Suprapubic skin (tissue), 3 donors: ENCODE results near the gene GSTM1.
"Not testable (repeated sequence)": the region's sequence is repeated elsewhere in the genome, so short reads cannot be mapped to it uniquely, and the experiment has no call there.

Experiments used
- CTCF ChIP-seq, 2 donors: fragments of 200-600 bp in 1 of 2; fragments of 450-650 bp in 1 of 2; sonication (generic) in 1 of 2; IDR thresholded peaks; one replicate each; pipeline ENCODE4 v1.5.1; 2016 to 2019; ENCODE audit warnings: antibody characterized with exemption in 2 of 2, mild to moderate bottlenecking in 1 of 2, moderate library complexity in 1 of 2
- EP300 ChIP-seq: sonication (generic); formaldehyde crosslinking; IDR thresholded peaks from one replicate; pipeline ENCODE4 v1.6.1; 2017; ENCODE audit warnings: antibody characterized with exemption
- POLR2A ChIP-seq, 2 donors: fragments of 450-650 bp; IDR thresholded peaks; one replicate each; pipeline ENCODE4 v1.6.1; 2017; ENCODE audit warnings: antibody characterized with exemption in 2 of 2, mild to moderate bottlenecking in 2 of 2, moderate library complexity in 2 of 2

- not testable (repeated sequence) for TF ChIP-seq CTCF (IDR thresholded peaks at IDR 0.05); EP300; POLR2A (IDR thresholded peaks at IDR 0.05)
Measured at GRCh38 chr1:109695138-109695537, 7.5 kb downstream of the GSTM1 start.
